Measurements from ENCODE around the gene TCTN1. TPM values are rescaled to one million over a fixed set of nuclear protein-coding genes. Genes with fewer than 3 reads are reported as not detected.
"Not testable (repeated sequence)": the region's sequence is repeated elsewhere in the genome, so short reads cannot be mapped to it uniquely, and the experiment has no call there.

TCTN1 gene
- total RNA-seq, 4 donors from 2014 or later = 4.4 to 15.6 (median 8.8) TPM

DNA sequence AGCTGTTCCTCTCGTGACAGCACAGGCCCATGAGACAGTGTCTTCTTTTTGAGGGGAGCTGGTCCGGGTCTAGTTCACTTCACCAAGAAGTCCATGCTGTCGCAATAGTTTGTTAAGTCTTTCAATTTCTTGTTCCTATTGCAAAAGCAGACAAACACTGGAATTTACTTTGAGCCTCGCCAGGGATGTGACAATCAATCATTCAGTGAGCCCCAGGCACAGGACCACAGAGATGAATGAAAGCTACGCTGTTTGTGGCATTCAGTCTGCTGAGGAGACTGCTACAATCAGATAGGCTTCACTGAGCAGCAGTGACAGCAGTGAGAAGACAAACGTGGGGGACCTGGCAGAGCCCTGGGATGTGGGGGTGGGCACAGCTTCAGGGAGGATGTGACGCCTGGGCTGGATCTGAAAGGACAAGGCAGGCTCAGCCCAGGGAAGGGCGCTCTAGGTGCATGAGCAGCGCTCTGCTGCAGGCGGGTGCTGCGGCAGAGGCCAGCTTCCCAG, 35.5 kb downstream of the TCTN1 start:
- no peaks in the 10 kb centered on the region for H3K9me3 ChIP-seq
- intact Hi-C loops (cut with DNase I) = no loop called here
- no peaks in the 10 kb centered on the region for H3K4me1 ChIP-seq
- peaks cover 0 to 62% (median 4%) of the 10 kb centered on the region in 3 donors for H3K36me3 ChIP-seq
- no peak for DNase-seq
- no peak for TF ChIP-seq POLR2A (IDR thresholded peaks at IDR 0.05)
- TF ChIP-seq, protein P1, sequence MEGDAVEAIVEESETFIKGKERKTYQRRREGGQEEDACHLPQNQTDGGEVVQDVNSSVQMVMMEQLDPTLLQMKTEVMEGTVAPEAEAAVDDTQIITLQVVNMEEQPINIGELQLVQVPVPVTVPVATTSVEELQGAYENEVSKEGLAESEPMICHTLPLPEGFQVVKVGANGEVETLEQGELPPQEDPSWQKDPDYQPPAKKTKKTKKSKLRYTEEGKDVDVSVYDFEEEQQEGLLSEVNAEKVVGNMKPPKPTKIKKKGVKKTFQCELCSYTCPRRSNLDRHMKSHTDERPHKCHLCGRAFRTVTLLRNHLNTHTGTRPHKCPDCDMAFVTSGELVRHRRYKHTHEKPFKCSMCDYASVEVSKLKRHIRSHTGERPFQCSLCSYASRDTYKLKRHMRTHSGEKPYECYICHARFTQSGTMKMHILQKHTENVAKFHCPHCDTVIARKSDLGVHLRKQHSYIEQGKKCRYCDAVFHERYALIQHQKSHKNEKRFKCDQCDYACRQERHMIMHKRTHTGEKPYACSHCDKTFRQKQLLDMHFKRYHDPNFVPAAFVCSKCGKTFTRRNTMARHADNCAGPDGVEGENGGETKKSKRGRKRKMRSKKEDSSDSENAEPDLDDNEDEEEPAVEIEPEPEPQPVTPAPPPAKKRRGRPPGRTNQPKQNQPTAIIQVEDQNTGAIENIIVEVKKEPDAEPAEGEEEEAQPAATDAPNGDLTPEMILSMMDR (IDR thresholded peaks at IDR 0.05) = no peak
- WGBS, 2 donors = 70 to 74% methylated on average over 10 to 11 of the region's 11 CpGs
- no peak overlapping the region for H3K27ac ChIP-seq
- no peaks in the 10 kb centered on the region for H3K27me3 ChIP-seq
- no peak overlapping the region for H3K4me3 ChIP-seq

DNA sequence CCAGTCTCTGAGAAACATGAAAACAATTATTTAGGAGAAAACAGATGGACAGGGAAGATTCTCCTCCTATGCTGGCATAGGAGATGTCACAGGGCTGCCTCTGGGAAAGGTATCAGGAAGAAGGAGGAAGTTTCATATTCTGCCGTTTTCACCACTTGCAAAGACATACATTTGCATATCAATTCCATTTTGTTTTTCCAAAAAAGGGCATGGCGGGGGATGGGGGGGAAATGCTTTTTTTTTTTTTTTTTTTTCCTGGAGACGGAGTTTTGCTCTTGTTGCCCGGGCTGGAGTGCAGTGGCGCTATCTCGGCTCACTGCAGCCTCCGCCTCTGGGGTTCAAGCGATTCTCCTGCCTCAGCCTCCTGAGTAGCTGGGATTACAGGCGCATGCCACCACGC, 40.3 kb downstream of the TCTN1 start:
- H3K4me1 ChIP-seq; H3K27me3 ChIP-seq; H3K4me3 ChIP-seq; intact Hi-C loops (cut with DNase I); H3K27ac ChIP-seq; H3K9me3 ChIP-seq; DNase-seq: not testable (repeated sequence)
- 87 to 91% methylated on average over 9 to 10 of the region's 10 CpGs for WGBS, 2 donors
- peaks cover 0 to 26% (median 0%) of the 10 kb centered on the region in 3 donors for H3K36me3 ChIP-seq

DNA sequence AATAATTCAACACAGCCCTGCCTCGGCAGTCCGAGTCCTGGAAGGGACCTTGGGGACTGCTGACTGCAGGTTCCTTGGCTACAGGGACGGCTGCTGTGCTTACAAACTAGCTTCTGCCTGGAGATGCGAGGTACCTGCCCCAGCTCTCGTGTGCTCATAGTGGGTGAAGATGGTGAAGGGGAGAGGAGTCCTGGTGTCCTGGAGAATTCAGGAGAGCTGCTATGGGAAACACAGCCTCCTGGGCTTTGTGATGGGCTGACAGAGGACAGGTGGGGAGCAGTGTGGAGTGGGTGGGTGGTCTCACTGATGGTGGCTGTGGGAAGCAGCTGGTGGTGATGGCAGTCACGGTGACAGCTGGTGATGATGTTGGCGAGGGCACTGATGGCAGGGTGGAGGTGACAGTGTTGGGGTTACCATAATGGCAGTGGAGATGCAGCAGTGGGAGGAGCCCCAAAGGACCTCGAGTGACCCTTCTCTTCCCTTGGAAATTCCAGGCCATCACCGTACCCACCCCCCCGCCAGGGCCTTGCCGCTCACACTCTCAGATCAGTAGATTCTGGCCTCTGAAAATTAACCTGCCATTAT, 42.2 kb downstream of the TCTN1 start:
- Histone ChIP-seq H3K36me3 (peaks cover 0 to 7% (median 0%) of the 10 kb centered on the region in 3 donors), H3K4me1 (peaks cover 0 to 9% (median 0%) of the 10 kb centered on the region in 3 donors), H3K9me3 (no peaks in the 10 kb centered on the region), H3K4me3 (no peak overlapping the region), H3K27ac (no peak overlapping the region), H3K27me3 (no peaks in the 10 kb centered on the region)
- no peak for TF ChIP-seq POLR2A (IDR thresholded peaks at IDR 0.05)
- TF ChIP-seq, protein P1 (IDR thresholded peaks at IDR 0.05) = no peak
- WGBS, 2 donors = 77 to 84% methylated on average over 8 of the region's 11 CpGs
- intact Hi-C loops (cut with DNase I) = no loop called here
- no peak for DNase-seq

DNA sequence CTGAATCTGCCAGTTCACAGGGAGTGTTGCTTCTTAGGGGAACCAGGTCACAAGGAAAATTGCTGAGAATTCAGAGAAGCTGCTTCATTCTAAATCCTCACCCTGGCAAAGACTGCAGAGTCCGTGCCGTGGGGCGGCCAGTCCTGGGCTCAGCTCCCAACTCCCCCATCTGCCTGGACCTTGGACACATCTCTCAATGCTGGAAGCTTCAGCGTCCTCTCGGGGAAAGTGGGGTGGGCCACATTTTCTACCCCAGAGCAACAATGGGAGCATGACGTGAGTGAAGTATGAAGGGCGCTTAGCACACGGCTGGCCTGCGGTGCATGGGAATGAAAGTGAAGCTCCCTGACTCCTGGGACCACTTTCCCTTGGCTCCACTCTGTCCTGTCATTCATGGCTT, 43.8 kb downstream of the TCTN1 start:
- H3K4me1 ChIP-seq = peaks cover 0 to 13% (median 0%) of the 10 kb centered on the region in 3 donors
- intact Hi-C loops (cut with DNase I) = no loop called here
- H3K27ac ChIP-seq = no peak overlapping the region
- TF ChIP-seq POLR2A (IDR thresholded peaks at IDR 0.05) = no peak
- TF ChIP-seq, protein P1 (IDR thresholded peaks at IDR 0.05) = no peak
- H3K27me3 ChIP-seq = no peaks in the 10 kb centered on the region
- H3K9me3 ChIP-seq = no peaks in the 10 kb centered on the region
- DNase-seq = no peak
- WGBS, 2 donors = 97% methylated on average over 7 of the region's 9 CpGs; no CpG with 5 or more reads in 1 of the 2 donors
- no peaks in the 10 kb centered on the region for H3K36me3 ChIP-seq
- H3K4me3 ChIP-seq = no peak overlapping the region

DNA sequence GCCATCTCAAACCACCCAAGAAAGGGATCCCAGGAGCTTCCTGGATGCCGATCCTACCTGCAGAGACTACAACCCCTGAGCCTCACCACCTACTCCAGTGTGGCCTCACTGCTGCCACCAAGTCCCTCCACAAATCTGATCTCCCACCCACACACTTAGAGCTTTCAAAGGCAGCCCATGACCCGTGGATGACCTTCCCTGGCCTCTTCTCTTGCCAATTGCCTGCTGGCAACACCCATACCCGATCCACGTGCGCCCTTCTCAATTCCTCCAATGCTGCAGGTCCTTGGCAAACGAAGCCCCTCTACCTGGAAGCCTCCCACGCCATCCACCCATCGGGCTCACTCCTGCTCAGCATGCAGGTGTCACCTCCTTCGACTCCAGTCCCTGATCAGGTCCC, 44.3 kb downstream of the TCTN1 start:
- WGBS, 2 donors = 64 to 80% methylated on average over 8 of the region's 9 CpGs
- H3K36me3 ChIP-seq = no peaks in the 10 kb centered on the region
- peaks cover 0 to 13% (median 0%) of the 10 kb centered on the region in 3 donors for H3K4me1 ChIP-seq
- TF ChIP-seq POLR2A (IDR thresholded peaks at IDR 0.05) = no peak
- TF ChIP-seq, protein P1 (IDR thresholded peaks at IDR 0.05) = no peak
- no peaks in the 10 kb centered on the region for H3K27me3 ChIP-seq
- no peak for DNase-seq
- intact Hi-C loops (cut with DNase I) = no loop called here
- H3K9me3 ChIP-seq = no peaks in the 10 kb centered on the region
- H3K4me3 ChIP-seq = no peak overlapping the region
- no peak overlapping the region for H3K27ac ChIP-seq
